Naive thymus-derived CD4-positive, alpha-beta T cell (primary cell): ENCODE data around the gene KDM4B. TPM values are rescaled to one million over a fixed set of nuclear protein-coding genes. Genes with fewer than 3 reads are reported as not detected.

Experiments used
- ATAC-seq: fragments of 150-1000 bp; cut with Tn5 transposase; 2 replicates; pipeline ENCODE4 v1.10.0; 2021; ENCODE audit warnings: mild to moderate bottlenecking, moderate library complexity
- CTCF ChIA-PET: fragments of 350-600 bp; sonication (Branson Sonifier 250); formaldehyde crosslinking; loops from one replicate; lab custom pipeline; 2021; ENCODE audit warnings: antibody characterized with exemption; lab: Charles Lee
- POLR2A ChIA-PET: fragments of 350-600 bp; sonication (Branson Sonifier 250); formaldehyde crosslinking; loops from one replicate; lab custom pipeline; 2021; ENCODE audit warnings: antibody characterized with exemption, inconsistent platforms; lab: Charles Lee
- DNase-seq, 9 donors: peaks; one replicate each; pipeline versions ENCODE4 v3.0.0 to v3.0.0-alpha.2; 2020 to 2022; ENCODE audit warnings: mixed read lengths in 1 of 9
- H3K27ac ChIP-seq: one replicate; pipeline ENCODE4 v1.7.0; 2013; ENCODE audit warnings: mild to moderate bottlenecking, low read depth, low read length, moderate library complexity
- H3K27me3 ChIP-seq, 2 donors: one replicate each; pipeline ENCODE4 v1.7.0; 2013; ENCODE audit warnings: low read length in 2 of 2, mild to moderate bottlenecking in 2 of 2, moderate library complexity in 2 of 2; ENCODE audit not compliant: control insufficient read depth in 2 of 2, insufficient read depth in 2 of 2
- H3K36me3 ChIP-seq, 3 experiments: 1 replicate in 2 of 3; 2 replicates in 1 of 3; pipeline ENCODE4 v1.7.0; 2013; ENCODE audit warnings: low read length in 3 of 3, mild to moderate bottlenecking in 3 of 3, moderate library complexity in 1 of 3; ENCODE audit not compliant: insufficient read depth in 3 of 3, control insufficient read depth in 2 of 3
- H3K4me1 ChIP-seq, 2 donors: one replicate each; pipeline ENCODE4 v1.7.0; 2013; ENCODE audit warnings: low read length in 2 of 2, mild to moderate bottlenecking in 2 of 2, moderate library complexity in 1 of 2; ENCODE audit not compliant: control insufficient read depth in 2 of 2, insufficient read depth in 2 of 2
- H3K4me3 ChIP-seq: 2 replicates; pipeline ENCODE4 v1.7.0; 2013; ENCODE audit warnings: mild to moderate bottlenecking, low read length
- H3K9me3 ChIP-seq, 3 experiments: 1 replicate in 2 of 3; 2 replicates in 1 of 3; pipeline ENCODE4 v1.7.0; 2013; ENCODE audit warnings: low read length in 3 of 3; ENCODE audit not compliant: control insufficient read depth in 2 of 3
- H3K27ac Mint-ChIP-seq, 9 donors: one replicate each; pipeline ENCODE4 v1.8.0; 2020 to 2022; ENCODE audit warnings: mixed read lengths in 9 of 9, mild to moderate bottlenecking in 8 of 9, moderate library complexity in 5 of 9, inconsistent platforms in 2 of 9
- H3K27me3 Mint-ChIP-seq, 5 donors: one replicate each; pipeline ENCODE4 v1.8.0; 2021 to 2022; ENCODE audit warnings: mixed read lengths in 5 of 5, mild to moderate bottlenecking in 1 of 5
- H3K36me3 Mint-ChIP-seq, 5 donors: one replicate each; pipeline ENCODE4 v1.8.0; 2020 to 2022; ENCODE audit warnings: mixed read lengths in 5 of 5, mild to moderate bottlenecking in 3 of 5, inconsistent platforms in 1 of 5
- H3K4me1 Mint-ChIP-seq, 7 donors: one replicate each; pipeline ENCODE4 v1.8.0; 2020 to 2022; ENCODE audit warnings: mixed read lengths in 7 of 7, mild to moderate bottlenecking in 3 of 7, inconsistent platforms in 1 of 7
- H3K4me3 Mint-ChIP-seq, 10 donors: one replicate each; pipeline ENCODE4 v1.8.0; 2020 to 2022; ENCODE audit warnings: mild to moderate bottlenecking in 10 of 10, mixed read lengths in 10 of 10, moderate library complexity in 6 of 10, inconsistent platforms in 2 of 10
- H3K9me3 Mint-ChIP-seq, 11 donors: one replicate each; pipeline ENCODE4 v1.8.0; 2020 to 2022; ENCODE audit warnings: mixed read lengths in 11 of 11, mild to moderate bottlenecking in 4 of 11, inconsistent platforms in 1 of 11, moderate library complexity in 1 of 11
- intact Hi-C, 2 donors: fragments of 100-400 bp; cut with micrococcal nuclease; formaldehyde crosslinking; loops; one replicate each; pipeline ENCODE4 v1.15.1; 2023
- polyA plus RNA-seq, 2 donors: library from polyadenylated mRNA; unstranded; fragments of 300-500 nt; fragmentation: Illumina TruSeq; gene quantifications; one replicate each; pipeline ENCODE4 v1.2.3, GENCODE V29; 2021
- total RNA-seq, 6 experiments: library from RNA in 5 of 6; stranded (reverse) in 5 of 6; gene quantifications; 1 replicate in 5 of 6; 2 replicates in 1 of 6; pipeline ENCODE4 v1.2.3 and lab custom pipeline; 2021 to 2026

KDM4B gene
- total and polyA plus RNA-seq, 7 experiments from 2014 or later: 8.1 to 78.0 (median 46.7) TPM

DNA sequence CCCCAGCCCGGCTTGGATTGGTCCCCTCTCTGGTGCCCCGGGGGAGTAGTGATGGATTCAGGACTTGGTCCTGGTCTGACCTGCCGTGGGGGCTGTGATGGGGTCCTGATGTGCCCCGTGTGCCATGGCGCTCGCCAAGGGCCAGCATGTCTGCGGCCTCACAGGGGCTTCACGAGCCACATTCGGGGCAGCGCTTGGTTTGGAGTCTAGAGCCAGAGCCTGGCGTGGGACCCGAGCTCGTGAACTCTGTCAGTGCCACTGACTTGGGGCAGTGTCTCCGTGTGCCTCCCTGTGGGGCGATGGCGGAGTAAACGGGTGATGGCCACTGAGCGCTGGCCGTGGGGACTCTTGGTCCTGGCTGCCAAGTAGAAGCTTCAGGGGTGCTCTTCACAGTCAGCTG, 17.1 kb downstream of the KDM4B start:
- peaks cover 7 to 50% (median 39%) of the 10 kb centered on the region in 7 donors for H3K4me1 Mint-ChIP-seq
- ATAC-seq (no peak), DNase-seq (no peak)
- no peak overlapping the region for H3K4me3 ChIP-seq
- H3K27ac Mint-ChIP-seq: peak overlapping the region in 1 of 9 donors; percentile 49
- H3K27ac ChIP-seq: no peak overlapping the region
- CTCF ChIA-PET: no interaction called here
- H3K36me3 Mint-ChIP-seq: peaks cover 0 to 10% (median 4%) of the 10 kb centered on the region in 5 donors
- H3K4me3 Mint-ChIP-seq: no peak overlapping the region
- intact Hi-C loops: no loop called here
- H3K27me3 Mint-ChIP-seq: no peaks in the 10 kb centered on the region
- H3K36me3 ChIP-seq: peaks cover 0 to 15% (median 0%) of the 10 kb centered on the region in 3 experiments
- H3K9me3 ChIP-seq: no peaks in the 10 kb centered on the region
- POLR2A ChIA-PET: interaction anchor here (1.5 kb wide), 1 partner anchor 14 kb away, joined by 3 read pairs; no protein-coding TSS in a partner anchor
- peaks cover 0 to 1% (median 0%) of the 10 kb centered on the region in 11 donors for H3K9me3 Mint-ChIP-seq
- no peaks in the 10 kb centered on the region for H3K27me3 ChIP-seq
- H3K4me1 ChIP-seq: no peaks in the 10 kb centered on the region

DNA sequence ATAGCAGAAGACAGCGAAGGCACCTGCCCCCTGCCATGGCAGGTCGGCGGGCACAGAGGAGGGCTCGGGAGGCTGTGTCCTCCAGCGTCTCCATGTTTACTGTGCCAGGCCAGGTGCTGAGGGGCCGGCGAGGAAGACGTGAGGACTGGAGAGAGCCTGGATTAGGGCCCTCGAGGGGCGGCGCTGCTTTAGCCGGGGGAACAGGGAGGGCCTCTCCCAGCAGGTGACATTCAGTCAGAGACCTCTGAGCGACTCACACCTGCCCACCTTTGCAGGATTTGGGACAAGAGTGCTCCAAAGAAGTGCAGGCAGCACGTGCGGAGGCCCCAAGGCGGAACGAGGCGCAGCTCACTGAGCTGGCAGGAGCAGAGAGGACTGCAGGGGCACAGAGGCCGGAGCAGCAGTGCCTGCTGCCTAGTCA, 17.6 kb downstream of the KDM4B start:
- Mint-ChIP-seq H3K36me3 (peaks cover 0 to 11% (median 5%) of the 10 kb centered on the region in 5 donors), H3K27ac (peak overlapping the region in 1 of 9 donors; percentile 49), H3K27me3 (no peaks in the 10 kb centered on the region), H3K4me1 (peaks cover 7 to 50% (median 39%) of the 10 kb centered on the region in 7 donors), H3K9me3 (peaks cover 0 to 1% (median 0%) of the 10 kb centered on the region in 11 donors), H3K4me3 (no peak overlapping the region)
- no peak for ATAC-seq
- ChIA-PET POLR2A (interaction anchor here (1.5 kb wide), 1 partner anchor 14 kb away, joined by 3 read pairs; no protein-coding TSS in a partner anchor), CTCF (no interaction called here)
- H3K9me3 ChIP-seq: peaks cover 0 to 2% (median 0%) of the 10 kb centered on the region in 3 experiments
- intact Hi-C loops: no loop called here
- no peak overlapping the region for H3K4me3 ChIP-seq
- DNase-seq: no peak
- no peak overlapping the region for H3K27ac ChIP-seq
- no peaks in the 10 kb centered on the region for H3K4me1 ChIP-seq
- H3K36me3 ChIP-seq: peaks cover 0 to 15% (median 0%) of the 10 kb centered on the region in 3 experiments
- H3K27me3 ChIP-seq: no peaks in the 10 kb centered on the region

DNA sequence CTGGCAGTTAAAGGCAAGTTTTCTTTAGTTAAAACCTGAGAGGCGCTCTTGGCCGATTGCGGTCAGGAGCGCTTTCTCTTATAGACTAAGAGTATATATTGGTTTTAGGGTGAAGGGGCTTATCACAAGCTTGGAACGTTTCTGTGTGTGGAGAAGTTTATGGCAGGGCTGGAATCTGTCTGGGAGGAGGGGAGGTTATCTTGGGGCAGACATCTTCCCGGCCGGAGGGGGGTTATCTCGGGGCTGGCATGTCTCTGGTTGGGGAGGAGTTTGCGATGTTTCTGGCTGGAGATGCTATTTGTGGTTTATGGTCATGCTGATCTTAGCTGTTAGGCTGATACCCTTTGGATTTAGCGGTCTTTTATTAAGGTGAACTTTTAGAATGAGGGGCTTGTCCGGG, 18.3 kb downstream of the KDM4B start:
- H3K9me3 Mint-ChIP-seq: peaks cover 0 to 9% (median 2%) of the 10 kb centered on the region in 11 donors
- peaks cover 0 to 19% (median 12%) of the 10 kb centered on the region in 5 donors for H3K36me3 Mint-ChIP-seq
- ChIA-PET CTCF (no interaction called here), POLR2A (interaction anchor here (1.5 kb wide), 1 partner anchor 15 kb away, joined by 3 read pairs; no protein-coding TSS in a partner anchor)
- peak overlapping the region in 1 of 9 donors; percentile 17 for H3K27ac Mint-ChIP-seq
- ATAC-seq: no peak
- intact Hi-C loops: no loop called here
- Histone ChIP-seq H3K4me3 (no peak overlapping the region), H3K27me3 (no peaks in the 10 kb centered on the region), H3K4me1 (no peaks in the 10 kb centered on the region), H3K27ac (no peak overlapping the region), H3K36me3 (peaks cover 0 to 21% (median 0%) of the 10 kb centered on the region in 3 experiments), H3K9me3 (peaks cover 0 to 10% (median 0%) of the 10 kb centered on the region in 3 experiments)
- H3K27me3 Mint-ChIP-seq: no peaks in the 10 kb centered on the region
- no peak for DNase-seq
- H3K4me3 Mint-ChIP-seq: no peak overlapping the region
- H3K4me1 Mint-ChIP-seq: peaks cover 9 to 47% (median 39%) of the 10 kb centered on the region in 7 donors

DNA sequence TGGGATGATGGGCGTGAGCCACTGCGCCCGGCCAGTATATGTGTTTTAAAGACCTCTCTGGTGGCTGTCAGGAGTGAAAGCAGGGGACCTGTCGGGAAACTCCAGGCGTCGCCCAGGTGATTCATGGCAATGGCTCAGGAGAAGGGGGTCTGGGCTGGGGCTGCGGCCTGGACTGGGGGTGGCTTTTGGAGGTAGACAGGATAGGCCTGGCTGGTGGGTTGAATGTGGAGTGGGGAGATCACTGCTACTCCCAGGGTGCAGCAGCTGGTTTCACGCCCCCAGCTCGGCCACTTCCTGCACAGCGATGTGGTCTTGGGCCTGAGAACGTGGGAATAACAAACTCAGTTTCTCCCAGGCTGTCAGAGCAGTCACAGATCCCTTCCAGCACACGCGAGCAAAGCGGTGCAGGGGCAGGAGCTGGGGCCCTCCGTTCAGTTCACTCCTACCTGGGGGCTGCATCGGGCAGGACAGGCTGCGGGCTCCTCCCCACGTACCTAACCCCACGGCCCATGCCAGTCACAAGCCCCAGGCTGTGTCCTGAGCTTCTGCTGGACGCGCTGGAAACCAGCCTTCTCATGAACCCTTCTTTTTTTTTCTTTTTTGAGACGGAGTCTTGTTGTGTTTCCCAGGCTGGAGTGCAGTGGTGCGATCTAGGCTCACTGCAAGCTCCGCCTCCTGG, 18.9 kb downstream of the KDM4B start:
- Histone ChIP-seq H3K4me1 (no peaks in the 10 kb centered on the region), H3K36me3 (peaks cover 0 to 21% (median 0%) of the 10 kb centered on the region in 3 experiments), H3K27me3 (no peaks in the 10 kb centered on the region), H3K4me3 (no peak overlapping the region), H3K27ac (no peak overlapping the region), H3K9me3 (peaks cover 0 to 14% (median 0%) of the 10 kb centered on the region in 3 experiments)
- Mint-ChIP-seq H3K4me1 (peaks cover 13 to 49% (median 36%) of the 10 kb centered on the region in 7 donors), H3K4me3 (no peak overlapping the region), H3K9me3 (peaks cover 0 to 14% (median 3%) of the 10 kb centered on the region in 11 donors), H3K27ac (peak overlapping the region in 2 of 9 donors; percentile 10 to 17), H3K36me3 (peaks cover 0 to 21% (median 18%) of the 10 kb centered on the region in 5 donors), H3K27me3 (no peaks in the 10 kb centered on the region)
- intact Hi-C loops: no loop called here
- CTCF ChIA-PET: no interaction called here
- POLR2A ChIA-PET: interaction anchor here (1.5 kb wide), 1 partner anchor 16 kb away, joined by 3 read pairs; no protein-coding TSS in a partner anchor
- DNase-seq (no peak), ATAC-seq (no peak)

DNA sequence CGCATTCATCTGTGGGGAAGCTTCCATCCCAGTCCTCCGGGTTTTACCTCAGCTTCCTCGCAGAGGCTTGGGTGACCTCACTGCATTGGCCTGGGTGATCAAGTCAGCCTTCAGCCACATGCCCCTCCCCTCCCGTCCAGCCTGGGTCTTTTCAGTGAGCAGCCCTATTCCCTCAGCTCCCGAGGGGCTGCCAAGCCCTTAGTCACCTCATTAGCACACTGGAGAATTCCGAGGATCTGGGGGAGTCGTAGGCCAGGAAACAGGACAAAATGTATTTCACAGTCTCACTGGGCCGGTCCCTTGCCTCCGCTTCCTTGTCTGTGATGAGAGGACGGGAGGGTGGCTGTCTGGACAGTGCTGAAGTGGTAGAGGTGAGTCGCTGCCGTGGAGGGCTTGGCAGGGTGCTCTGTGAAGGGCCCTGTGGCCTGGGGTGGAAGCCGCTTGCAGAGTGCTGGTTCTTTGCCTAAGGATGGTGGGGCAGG, 19.9 kb downstream of the KDM4B start:
- Mint-ChIP-seq H3K27ac (no peak overlapping the region), H3K36me3 (peaks cover 5 to 30% (median 25%) of the 10 kb centered on the region in 5 donors), H3K9me3 (peaks cover 0 to 20% (median 4%) of the 10 kb centered on the region in 11 donors), H3K4me3 (no peak overlapping the region), H3K27me3 (no peaks in the 10 kb centered on the region), H3K4me1 (peaks cover 17 to 53% (median 35%) of the 10 kb centered on the region in 7 donors)
- Histone ChIP-seq H3K9me3 (peaks cover 0 to 14% (median 0%) of the 10 kb centered on the region in 3 experiments), H3K4me1 (no peaks in the 10 kb centered on the region), H3K4me3 (no peak overlapping the region), H3K27ac (no peak overlapping the region), H3K27me3 (no peaks in the 10 kb centered on the region), H3K36me3 (peaks cover 0 to 16% (median 0%) of the 10 kb centered on the region in 3 experiments)
- ATAC-seq: no peak
- CTCF ChIA-PET: interaction anchor here (0.6 kb wide), 2 partner anchors 539 to 784 kb away, joined by 3 to 4 read pairs; no protein-coding TSS in a partner anchor
- no peak for DNase-seq
- POLR2A ChIA-PET: interaction anchor here (0.6 kb wide), 1 partner anchor 57 kb away, joined by 5 read pairs; no protein-coding TSS in a partner anchor
- intact Hi-C loops: no loop called here

DNA sequence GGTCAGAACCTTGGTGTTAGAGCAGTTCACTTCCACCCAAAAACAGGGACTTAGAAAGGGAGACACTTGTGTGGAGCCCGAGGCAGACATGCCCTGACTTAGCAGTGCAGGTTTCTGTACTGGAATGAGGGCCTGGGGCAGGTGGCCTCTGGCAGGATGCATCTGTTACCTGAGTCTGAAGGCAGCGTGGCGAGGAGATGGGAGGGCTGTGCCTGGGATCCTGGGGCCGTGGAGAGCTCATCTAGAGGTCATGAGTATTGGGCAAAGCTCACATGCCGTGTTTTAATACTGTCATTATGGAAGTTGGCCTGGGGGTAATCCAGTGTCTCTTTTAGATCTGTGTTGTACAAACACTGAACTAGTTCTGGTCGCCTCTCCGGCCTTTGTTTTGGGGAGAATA, 21.4 kb downstream of the KDM4B start:
- ChIA-PET POLR2A (no interaction called here), CTCF (no interaction called here)
- Mint-ChIP-seq H3K9me3 (peaks cover 0 to 20% (median 4%) of the 10 kb centered on the region in 11 donors), H3K36me3 (peaks cover 5 to 33% (median 25%) of the 10 kb centered on the region in 5 donors), H3K4me1 (peaks cover 17 to 49% (median 30%) of the 10 kb centered on the region in 7 donors), H3K4me3 (peak overlapping the region in 1 of 10 donors; percentile 26), H3K27me3 (no peaks in the 10 kb centered on the region), H3K27ac (no peak overlapping the region)
- Histone ChIP-seq H3K27ac (no peak overlapping the region), H3K4me3 (no peak overlapping the region), H3K9me3 (peaks cover 0 to 14% (median 0%) of the 10 kb centered on the region in 3 experiments), H3K4me1 (no peaks in the 10 kb centered on the region), H3K27me3 (no peaks in the 10 kb centered on the region), H3K36me3 (peaks cover 0 to 16% (median 0%) of the 10 kb centered on the region in 3 experiments)
- intact Hi-C loops: no loop called here
- no peak for ATAC-seq
- no peak for DNase-seq
